AML-193 (cell line): Measurements from ENCODE around the gene HOXA5.

Source experiments
- DNase-seq, 2 experiments: peaks; one replicate each; lab custom pipeline; 2025; lab: John Stamatoyannopoulos, UW

Gene HOXA5

GRCh38 chr7:27095050-27095896 lies 48.2 kb downstream of the HOXA5 start:
- no peak for DNase-seq

- no peak for DNase-seq
Measured at GRCh38 chr7:27094304-27095049, 49.0 kb downstream of the HOXA5 start.

GRCh38 chr7:27093184-27093895 lies 50.1 kb downstream of the HOXA5 start:
- DNase-seq, result no peak

GRCh38 chr7:27092819-27093110 lies 50.7 kb downstream of the HOXA5 start:
- DNase-seq, result no peak

GRCh38 chr7:27091941-27092818 lies 51.3 kb downstream of the HOXA5 start:
- no peak for DNase-seq

- no peak for DNase-seq
Measured at GRCh38 chr7:27091105-27091504, 52.4 kb downstream of the HOXA5 start.
